GM21619 (cell line): ENCODE data around the gene LY6G6F.

Experiments
- ATAC-seq: cut with Tn5 transposase; IDR thresholded peaks from one replicate; pipeline ENCODE4 v1.9.1; 2021; ENCODE audit not compliant: unreplicated experiment

The LY6G6F gene

DNA sequence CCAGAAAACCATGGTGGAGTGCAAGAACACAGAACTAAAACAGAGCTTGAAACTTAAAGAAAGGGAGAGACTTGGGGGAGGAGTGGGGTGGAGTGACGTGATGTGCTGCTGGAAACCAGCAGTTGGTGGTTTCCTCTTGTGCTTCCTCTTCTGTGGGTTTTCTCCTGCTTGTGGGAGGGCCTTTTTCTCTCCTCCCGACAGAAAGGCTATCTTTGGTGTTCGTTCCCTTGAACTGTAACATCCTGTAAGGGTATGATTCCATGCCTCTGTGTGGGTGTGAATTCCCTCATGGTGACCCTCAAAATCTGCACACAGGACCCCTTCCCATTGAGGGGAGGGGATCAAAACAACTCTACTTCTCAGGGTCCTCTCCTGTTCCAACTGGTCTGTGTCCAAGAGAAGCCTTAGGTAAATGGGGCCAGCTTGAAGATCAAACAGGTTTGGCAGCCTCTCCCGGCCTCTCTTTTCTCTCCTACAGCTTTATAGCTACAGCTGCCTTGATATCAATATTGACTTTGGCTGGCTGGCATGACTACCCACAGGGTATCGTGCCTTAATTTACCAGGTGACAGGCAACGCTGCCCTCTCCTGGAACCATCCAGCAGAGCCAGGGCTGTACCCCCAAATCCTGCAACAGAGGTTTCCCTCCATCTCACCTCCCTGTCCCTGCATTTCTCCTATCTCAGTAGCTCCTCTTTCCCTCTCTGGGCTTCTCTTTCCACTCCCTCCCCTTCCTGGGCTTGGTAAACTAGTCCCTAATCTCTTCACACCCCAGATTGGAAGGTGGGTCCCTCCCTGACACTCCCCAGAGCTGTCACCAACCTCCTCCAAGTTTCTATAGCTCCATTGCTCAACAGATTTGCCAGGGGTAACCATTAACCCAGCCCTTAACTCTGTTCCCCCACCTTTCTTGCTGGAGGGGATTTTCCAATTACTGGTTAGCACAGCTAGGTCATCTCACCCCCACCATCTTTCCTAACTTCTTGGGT lies 31.6 kb downstream of the LY6G6F start:
- ATAC-seq: no peak

DNA sequence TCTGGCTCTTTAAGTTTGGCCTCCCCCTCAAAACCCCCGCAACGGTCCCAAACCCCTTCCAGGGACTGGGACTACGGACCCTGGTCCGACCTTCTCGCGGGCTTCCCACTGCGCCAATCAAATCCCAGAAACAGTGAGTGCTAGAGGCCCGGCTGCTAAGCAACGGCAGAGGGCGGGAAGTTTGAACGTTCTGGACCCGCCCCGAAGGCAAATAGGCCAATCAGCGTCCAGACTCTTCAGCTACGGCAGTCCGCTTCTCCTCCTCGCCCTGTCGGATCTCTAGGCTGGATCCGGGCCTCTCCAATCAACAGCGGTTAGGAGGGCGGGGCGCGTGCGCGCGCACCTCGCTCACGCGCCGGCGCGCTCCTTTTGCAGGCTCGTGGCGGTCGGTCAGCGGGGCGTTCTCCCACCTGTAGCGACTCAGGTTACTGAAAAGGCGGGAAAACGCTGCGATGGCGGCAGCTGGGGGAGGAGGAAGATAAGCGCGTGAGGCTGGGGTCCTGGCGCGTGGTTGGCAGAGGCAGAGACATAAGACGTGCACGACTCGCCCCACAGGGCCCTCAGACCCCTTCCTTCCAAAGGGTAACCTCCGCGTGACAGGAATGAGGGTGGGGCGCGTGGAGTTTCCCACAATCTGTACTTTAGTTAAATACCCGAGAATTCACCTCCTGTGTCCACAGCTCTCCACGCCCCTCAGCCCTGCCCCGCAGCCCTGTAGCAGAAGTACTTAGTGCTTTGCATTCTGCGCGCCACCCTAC lies 33.2 kb downstream of the LY6G6F start, which contains the start of gene MSH5:
TSS of gene MSH5 (plus strand) at position 367 of the 758 bp plus-strand sequence. CDS start 462 bp downstream, outside the sequence.
- ATAC-seq: peak; percentile 56

DNA sequence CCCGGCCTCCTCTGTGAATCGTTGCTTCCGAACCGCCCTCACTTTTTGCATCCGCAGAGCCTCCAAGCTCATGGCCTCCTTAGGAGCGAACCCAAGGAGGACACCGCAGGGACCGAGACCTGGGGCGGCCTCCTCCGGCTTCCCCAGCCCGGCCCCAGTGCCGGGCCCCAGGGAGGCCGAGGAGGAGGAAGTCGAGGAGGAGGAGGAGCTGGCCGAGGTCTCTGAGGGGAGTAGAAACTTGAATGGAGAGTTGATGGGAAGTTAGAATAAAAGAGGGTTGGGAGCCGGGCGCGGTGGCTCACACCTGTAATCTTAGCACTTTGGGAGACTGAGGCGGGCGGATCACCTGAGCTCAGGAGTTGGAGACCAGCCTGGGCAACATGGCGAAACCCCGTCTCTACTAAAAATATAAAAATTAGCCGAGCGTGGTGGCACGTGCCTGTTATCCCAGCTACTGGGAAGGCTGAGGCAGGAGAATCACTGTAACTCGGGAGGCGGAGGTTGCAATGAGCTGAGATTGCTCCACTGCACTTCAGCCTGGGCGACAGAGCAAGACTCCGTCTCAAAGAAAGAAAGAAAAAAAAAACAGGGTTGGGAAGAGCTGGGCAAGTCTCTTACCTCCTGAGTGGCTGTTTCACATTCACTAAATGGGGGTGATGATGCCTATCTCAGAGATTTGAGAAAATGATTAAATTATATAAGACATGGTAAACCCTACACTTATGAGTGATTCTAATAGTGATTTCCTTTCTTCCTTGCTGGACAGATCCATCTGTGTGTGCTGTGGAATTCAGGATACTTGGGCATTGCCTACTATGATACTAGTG lies 33.9 kb downstream of the LY6G6F start:
- ATAC-seq: peak; percentile 2

DNA sequence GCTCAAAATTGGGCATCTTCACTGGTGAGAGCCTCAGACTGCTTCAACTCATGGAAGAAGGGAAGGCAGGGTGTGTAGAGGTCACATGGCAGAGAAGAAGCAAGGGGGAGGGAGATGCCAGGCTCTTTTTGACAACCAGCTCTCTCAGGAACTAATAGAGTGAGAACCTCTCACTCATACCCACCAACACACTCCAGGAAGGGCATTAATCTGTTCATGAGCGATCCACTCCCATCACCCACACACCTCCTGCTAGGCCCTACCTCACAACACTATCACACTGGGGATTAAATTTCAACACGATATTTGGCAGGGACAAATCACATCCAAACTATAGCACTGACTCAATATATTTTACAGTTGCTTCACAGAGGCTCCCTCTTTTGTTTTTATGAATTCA lies 35.1 kb downstream of the LY6G6F start:
- no peak for ATAC-seq

DNA sequence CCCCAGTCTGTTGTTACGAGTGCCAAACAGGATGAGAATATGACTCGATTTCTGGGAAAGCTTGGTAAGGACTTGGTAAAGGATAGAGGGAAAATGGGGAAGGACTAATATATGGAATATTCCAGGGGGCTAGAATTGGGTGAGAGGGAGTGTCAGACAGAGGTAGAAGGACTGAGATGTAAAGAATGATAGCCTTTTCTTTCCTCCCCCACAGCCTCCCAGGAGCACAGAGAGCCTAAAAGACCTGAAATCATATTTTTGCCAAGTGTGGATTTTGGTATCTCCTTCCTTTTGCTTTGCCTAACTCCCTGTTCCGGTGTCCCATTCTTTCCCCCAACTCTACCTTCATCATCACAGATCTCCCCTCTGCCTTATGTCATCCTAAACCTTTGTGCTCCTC lies 36.2 kb downstream of the LY6G6F start:
- ATAC-seq: no peak

DNA sequence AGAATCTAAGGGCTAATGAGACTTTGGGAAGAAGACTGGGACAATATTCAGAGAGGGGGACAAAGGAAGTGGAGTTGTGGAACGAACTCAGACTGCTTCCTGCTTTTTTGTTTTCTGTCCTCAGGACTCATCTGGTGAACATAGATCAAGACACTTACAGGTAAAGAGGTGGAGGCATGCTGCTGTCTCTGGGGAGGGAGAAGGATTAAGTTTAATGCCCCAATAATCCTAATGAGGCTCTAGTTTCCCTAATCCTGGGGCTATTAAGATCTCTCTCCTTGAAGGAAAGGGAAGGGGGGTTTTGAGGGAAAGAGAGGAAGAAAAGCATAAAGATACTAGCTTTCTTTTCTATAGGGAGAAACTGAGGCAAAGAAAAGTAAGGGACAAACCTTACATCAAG lies 37.8 kb downstream of the LY6G6F start:
- no peak for ATAC-seq

DNA sequence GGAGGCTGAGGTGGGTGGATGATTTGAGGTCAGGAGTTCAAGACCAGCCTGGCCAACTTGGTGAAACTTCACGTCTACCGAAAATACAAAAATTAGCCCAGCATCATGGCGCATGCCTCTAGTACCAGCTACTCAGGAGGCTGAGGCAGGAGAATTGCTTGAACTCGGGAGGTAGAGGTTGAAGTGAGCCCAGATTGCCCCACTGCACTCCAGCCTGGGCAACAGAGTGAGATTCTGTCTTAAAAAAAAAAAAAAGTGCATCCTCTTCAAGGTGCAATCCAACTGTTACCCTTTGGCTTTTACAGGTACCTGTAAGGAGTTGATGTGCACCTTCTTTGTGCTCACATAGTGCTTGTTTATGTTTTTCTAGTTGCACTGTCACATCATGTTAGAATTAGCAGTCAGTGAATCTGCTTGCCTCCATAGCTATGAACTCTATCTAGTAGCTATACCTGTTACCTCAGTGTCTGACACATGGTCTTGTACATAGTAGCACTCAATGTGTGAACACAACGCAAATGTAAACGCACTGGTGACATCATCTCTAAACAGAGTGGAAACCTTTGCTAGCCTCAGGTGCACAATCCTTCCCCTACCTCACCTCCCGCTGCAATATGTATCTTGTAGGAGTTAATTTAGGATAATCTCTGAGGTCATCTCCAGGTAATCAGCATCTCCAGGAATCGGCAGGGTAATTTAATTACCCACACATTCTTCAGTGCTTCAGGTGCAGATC lies 42.8 kb downstream of the LY6G6F start:
- ATAC-seq: no peak

DNA sequence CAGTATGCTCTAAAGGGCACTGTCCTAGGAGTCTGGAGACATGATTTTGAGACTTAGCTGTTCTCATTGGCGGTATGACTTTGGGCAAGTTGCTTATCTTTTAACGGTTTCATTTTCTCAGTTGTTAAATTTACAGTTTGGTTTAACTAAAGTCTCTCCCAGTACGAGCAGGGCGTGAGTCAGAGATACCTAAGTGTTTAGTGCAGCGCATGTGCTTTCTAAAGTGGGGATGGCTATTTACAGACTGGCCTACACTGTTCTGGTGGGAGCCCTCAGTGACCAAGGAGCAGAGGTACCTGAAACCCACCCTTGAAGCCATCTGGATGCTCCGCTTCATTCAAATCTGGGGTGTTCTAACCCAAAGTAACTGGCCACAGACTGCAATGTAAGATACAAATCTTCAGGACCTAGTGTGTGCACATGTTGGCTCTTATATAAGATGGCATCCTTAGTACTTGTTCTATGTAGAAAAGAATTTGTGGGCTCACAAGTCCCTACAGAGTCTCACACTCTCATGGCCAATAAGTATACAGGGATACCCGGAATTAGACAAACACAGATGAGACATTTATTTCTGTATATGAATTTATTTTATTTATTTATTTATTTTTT lies 43.9 kb downstream of the LY6G6F start:
- ATAC-seq: no peak

DNA sequence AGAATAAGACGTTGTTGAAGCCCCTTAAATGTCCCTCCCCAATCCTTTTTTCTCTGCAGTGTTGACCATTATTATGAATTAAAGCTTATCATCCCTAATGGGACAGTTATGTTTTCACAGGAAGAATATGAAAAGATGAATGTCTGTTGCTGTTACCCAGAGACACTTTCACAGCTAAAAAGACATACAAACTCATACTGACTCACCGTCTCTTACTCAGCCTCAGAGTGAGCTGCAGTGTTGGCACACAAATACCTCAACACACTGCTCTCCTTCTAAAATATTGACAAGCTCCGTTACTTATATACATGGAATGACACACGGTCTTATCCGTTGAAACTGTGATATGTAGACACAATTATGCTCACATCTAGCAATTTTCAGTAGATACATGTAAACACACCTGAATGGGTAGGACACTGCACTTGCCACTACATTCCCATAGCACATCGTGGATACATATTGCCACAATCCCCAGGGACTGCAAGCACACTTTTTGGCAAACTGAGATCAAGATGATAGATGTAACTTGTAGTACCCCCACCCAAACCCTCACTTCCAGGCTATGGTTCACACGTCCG lies 46.2 kb downstream of the LY6G6F start:
- ATAC-seq: no peak

DNA sequence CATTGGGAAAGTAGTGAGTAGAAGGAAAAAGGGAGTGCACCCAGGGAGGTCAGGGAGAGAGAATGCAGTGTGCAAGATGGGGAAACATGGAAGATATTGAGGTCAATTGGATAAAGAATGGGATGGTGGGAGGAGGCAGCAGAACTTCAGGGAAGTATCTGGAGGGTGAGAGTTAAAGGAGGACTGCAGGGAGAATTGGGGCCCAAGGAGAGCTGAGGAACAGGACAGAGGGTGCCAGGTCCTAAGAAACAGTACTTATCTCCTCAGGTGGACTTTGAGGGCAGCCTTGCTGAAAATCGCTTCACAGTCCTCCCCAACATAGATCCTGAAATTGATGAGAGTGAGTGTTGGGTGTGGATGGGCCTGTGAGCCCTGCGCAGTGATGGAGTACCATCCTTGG lies 51.6 kb downstream of the LY6G6F start:
- no peak for ATAC-seq
